A673 (cell line): ENCODE measurements around the gene PDPR. TPM values are rescaled to one million over a fixed set of nuclear protein-coding genes. Genes with fewer than 3 reads are reported as not detected.
"Not testable (repeated sequence)": the region's sequence is repeated elsewhere in the genome, so short reads cannot be mapped to it uniquely, and the experiment has no call there.

ENCODE experiments used
- BruUV-seq: library from RNA; stranded (reverse); fragments of 400-500 nt; replicated peaks from 2 replicates; lab custom pipeline; 2021; lab: Mats Ljungman, UMichigan
- CTCF ChIA-PET: fragments of 300-600 bp; sonication (Branson Sonifier 250); formaldehyde crosslinking; loops from one replicate; lab custom pipeline; 2022; ENCODE audit warnings: antibody characterized with exemption; lab: Charles Lee
- POLR2A ChIA-PET: fragments of 300-600 bp; sonication (Branson Sonifier 250); formaldehyde crosslinking; loops from one replicate; lab custom pipeline; 2022; ENCODE audit warnings: antibody characterized with exemption; ENCODE audit not compliant: low non-redundant PET; lab: Charles Lee
- DNase-seq: peaks from one replicate; pipeline ENCODE4 v3.0.0-alpha.2; 2015; ENCODE audit warnings: low spot score
- H3K27ac ChIP-seq: fragments of 200-600 bp; sonication (generic); 2 replicates; pipeline ENCODE4 v1.5.1; 2016; ENCODE audit warnings: mixed run types, low read depth, mild to moderate bottlenecking, mixed read lengths, antibody characterized with exemption, low read length; ENCODE audit not compliant: poor library complexity, severe bottlenecking
- H3K27me3 ChIP-seq: fragments of 200-600 bp; sonication (generic); replicated peaks from 2 replicates; pipeline ENCODE4 v1.6.1; 2017; ENCODE audit warnings: mixed run types, low read depth, mild to moderate bottlenecking, mixed read lengths, antibody characterized with exemption, low read length; ENCODE audit not compliant: insufficient read depth, poor library complexity
- H3K36me3 ChIP-seq: fragments of 200-600 bp; sonication (generic); 2 replicates; pipeline ENCODE4 v1.6.1; 2016; ENCODE audit warnings: mixed run types, mild to moderate bottlenecking, mixed read lengths, antibody characterized with exemption, low read length; ENCODE audit not compliant: insufficient read depth, poor library complexity, severe bottlenecking
- H3K4me1 ChIP-seq: fragments of 200-600 bp; sonication (generic); 2 replicates; pipeline ENCODE4 v1.6.1; 2017; ENCODE audit warnings: mixed run types, mild to moderate bottlenecking, mixed read lengths, antibody characterized with exemption, low read length; ENCODE audit not compliant: insufficient read depth, poor library complexity, severe bottlenecking
- H3K4me3 ChIP-seq: fragments of 200-600 bp; sonication (generic); 2 replicates; pipeline ENCODE4 v1.5.1; 2016; ENCODE audit warnings: low read depth, mixed run types, mild to moderate bottlenecking, mixed read lengths, low read length; ENCODE audit not compliant: poor library complexity, severe bottlenecking
- H3K9me3 ChIP-seq: fragments of 200-600 bp; sonication (generic); 2 replicates; pipeline ENCODE4 v1.6.1; 2016; ENCODE audit warnings: mixed run types, low read depth, mild to moderate bottlenecking, mixed read lengths, antibody characterized with exemption, low read length; ENCODE audit not compliant: poor library complexity, severe bottlenecking
- intact Hi-C: fragments of 100-400 bp; cut with micrococcal nuclease; formaldehyde crosslinking; loops from one replicate; pipeline ENCODE4 v1.10.0; 2022; ENCODE audit not compliant: unreplicated experiment
- total RNA-seq: library from RNA; stranded (reverse); gene quantifications from 2 replicates; pipeline ENCODE4 v1.2.3, GENCODE V29; 2021

PDPR gene
- total RNA-seq, 1 experiment from 2014 or later: 39.8 TPM

- H3K4me1 ChIP-seq, H3K27ac ChIP-seq, H3K36me3 ChIP-seq, CTCF ChIA-PET, H3K27me3 ChIP-seq, DNase-seq, H3K9me3 ChIP-seq, intact Hi-C loops: not testable (repeated sequence)
- POLR2A ChIA-PET: interaction anchor here (0.5 kb wide), 1 partner anchor 981 kb away, joined by 7 read pairs; no protein-coding TSS in a partner anchor
- H3K4me3 ChIP-seq: peak overlapping the region; percentile 73
- TSS peak; percentile 89 for BruUV-seq
These were observed 542 bp upstream of the PDPR start for GRCh38 chr16:70113599-70113981.

- H3K27me3 ChIP-seq, H3K27ac ChIP-seq, DNase-seq, CTCF ChIA-PET, POLR2A ChIA-PET, H3K4me1 ChIP-seq, H3K36me3 ChIP-seq, intact Hi-C loops, H3K4me3 ChIP-seq, BruUV-seq, H3K9me3 ChIP-seq: not testable (repeated sequence)
These were observed 4.2 kb downstream of the PDPR start for GRCh38 chr16:70118354-70118753.

DNA sequence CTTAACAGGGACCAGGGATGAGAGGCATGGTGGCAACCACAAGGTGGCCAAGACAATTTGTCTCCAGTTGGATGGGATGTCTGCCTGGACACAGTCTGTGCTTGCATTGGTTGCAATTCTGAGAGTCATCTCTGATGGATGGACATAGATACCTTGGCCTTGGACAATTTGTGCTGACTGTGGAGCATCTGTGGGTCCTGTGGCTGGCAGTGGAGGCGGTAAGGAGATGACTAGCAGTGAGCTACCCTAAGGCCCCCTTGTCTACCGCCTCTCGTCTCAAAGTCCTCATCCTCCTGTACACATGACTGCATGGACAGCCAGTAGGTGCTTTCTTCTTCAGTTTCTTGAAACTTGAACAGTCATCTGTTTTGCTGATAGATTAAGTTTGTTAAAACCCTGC, 4.6 kb downstream of the PDPR start:
- H3K27me3 ChIP-seq, H3K4me3 ChIP-seq, H3K27ac ChIP-seq, POLR2A ChIA-PET, BruUV-seq, CTCF ChIA-PET, H3K9me3 ChIP-seq, H3K4me1 ChIP-seq, intact Hi-C loops, DNase-seq: not testable (repeated sequence)
- H3K36me3 ChIP-seq: peaks cover 11% of the 10 kb centered on the region

- H3K9me3 ChIP-seq, DNase-seq, H3K27ac ChIP-seq, intact Hi-C loops, POLR2A ChIA-PET, BruUV-seq, CTCF ChIA-PET, H3K4me3 ChIP-seq, H3K27me3 ChIP-seq, H3K4me1 ChIP-seq: not testable (repeated sequence)
- peaks cover 11% of the 10 kb centered on the region for H3K36me3 ChIP-seq
These were observed 6.3 kb downstream of the PDPR start for GRCh38 chr16:70120398-70120797.

DNA sequence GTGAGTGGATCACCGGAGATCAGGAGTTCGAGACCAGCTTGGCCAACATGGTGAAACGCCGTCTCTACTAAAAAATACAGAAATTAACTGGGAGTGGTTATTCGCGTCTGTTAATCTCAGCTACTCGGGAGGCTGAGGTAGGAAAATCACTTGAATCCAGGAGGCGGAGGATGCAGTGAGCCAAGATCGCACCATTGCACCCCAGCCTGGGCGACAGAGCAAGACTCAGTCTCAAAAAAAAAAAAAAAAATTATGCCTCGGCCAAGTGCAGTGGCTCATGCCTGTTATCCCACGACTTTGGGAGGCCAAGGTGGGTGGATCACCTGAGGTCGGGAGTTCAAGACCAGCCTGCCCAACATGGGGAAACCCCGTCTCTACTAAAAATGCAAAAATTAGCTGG, 9.7 kb downstream of the PDPR start:
- intact Hi-C loops, H3K27me3 ChIP-seq, H3K4me3 ChIP-seq, H3K27ac ChIP-seq, CTCF ChIA-PET, DNase-seq, BruUV-seq, H3K9me3 ChIP-seq, H3K4me1 ChIP-seq: not testable (repeated sequence)
- H3K36me3 ChIP-seq: peaks cover 11% of the 10 kb centered on the region
- POLR2A ChIA-PET: interaction anchor here (0.6 kb wide), 1 partner anchor 9 kb away, joined by 5 read pairs; no protein-coding TSS in a partner anchor

- CTCF ChIA-PET, H3K27me3 ChIP-seq, H3K4me1 ChIP-seq, DNase-seq, intact Hi-C loops, H3K4me3 ChIP-seq, H3K9me3 ChIP-seq, BruUV-seq, H3K27ac ChIP-seq, POLR2A ChIA-PET: not testable (repeated sequence)
- H3K36me3 ChIP-seq: peaks cover 24% of the 10 kb centered on the region
These were observed 12.1 kb downstream of the PDPR start for GRCh38 chr16:70126226-70126625.

- H3K27me3 ChIP-seq, POLR2A ChIA-PET, H3K4me1 ChIP-seq, CTCF ChIA-PET, H3K27ac ChIP-seq, BruUV-seq, H3K4me3 ChIP-seq, H3K9me3 ChIP-seq, DNase-seq, intact Hi-C loops: not testable (repeated sequence)
- peaks cover 21% of the 10 kb centered on the region for H3K36me3 ChIP-seq
These were observed 13.6 kb downstream of the PDPR start for GRCh38 chr16:70127706-70128105.

- BruUV-seq, intact Hi-C loops, H3K27me3 ChIP-seq, H3K4me3 ChIP-seq, DNase-seq, CTCF ChIA-PET, POLR2A ChIA-PET, H3K27ac ChIP-seq, H3K9me3 ChIP-seq, H3K4me1 ChIP-seq: not testable (repeated sequence)
- peaks cover 21% of the 10 kb centered on the region for H3K36me3 ChIP-seq
These were observed 14.7 kb downstream of the PDPR start for GRCh38 chr16:70128844-70129243.
